ENCODE data around the gene TYW1B.
"Not testable (repeated sequence)": the region's sequence is repeated elsewhere in the genome, so short reads cannot be mapped to it uniquely, and the experiment has no call there.

- TF ChIP-seq EZH2 (IDR thresholded peaks at IDR 0.05; ENCODE audit: insufficient read depth, low read length); CTCF (IDR thresholded peaks at IDR 0.05; ENCODE audit: insufficient read depth, low read depth, low read length): not testable (repeated sequence)
Measured at GRCh38 chr7:72720890-72721289, 107.1 kb downstream of the TYW1B start.

All from astrocyte (in vitro differentiated cells and primary cell).